ENCODE measurements around the gene KIAA1958. TPM values are rescaled to one million over a fixed set of nuclear protein-coding genes. Genes with fewer than 3 reads are reported as not detected.

Gene KIAA1958
- total and polyA plus RNA-seq, 9 donors = 5.7 to 40.3 (median 24.1) TPM

DNA sequence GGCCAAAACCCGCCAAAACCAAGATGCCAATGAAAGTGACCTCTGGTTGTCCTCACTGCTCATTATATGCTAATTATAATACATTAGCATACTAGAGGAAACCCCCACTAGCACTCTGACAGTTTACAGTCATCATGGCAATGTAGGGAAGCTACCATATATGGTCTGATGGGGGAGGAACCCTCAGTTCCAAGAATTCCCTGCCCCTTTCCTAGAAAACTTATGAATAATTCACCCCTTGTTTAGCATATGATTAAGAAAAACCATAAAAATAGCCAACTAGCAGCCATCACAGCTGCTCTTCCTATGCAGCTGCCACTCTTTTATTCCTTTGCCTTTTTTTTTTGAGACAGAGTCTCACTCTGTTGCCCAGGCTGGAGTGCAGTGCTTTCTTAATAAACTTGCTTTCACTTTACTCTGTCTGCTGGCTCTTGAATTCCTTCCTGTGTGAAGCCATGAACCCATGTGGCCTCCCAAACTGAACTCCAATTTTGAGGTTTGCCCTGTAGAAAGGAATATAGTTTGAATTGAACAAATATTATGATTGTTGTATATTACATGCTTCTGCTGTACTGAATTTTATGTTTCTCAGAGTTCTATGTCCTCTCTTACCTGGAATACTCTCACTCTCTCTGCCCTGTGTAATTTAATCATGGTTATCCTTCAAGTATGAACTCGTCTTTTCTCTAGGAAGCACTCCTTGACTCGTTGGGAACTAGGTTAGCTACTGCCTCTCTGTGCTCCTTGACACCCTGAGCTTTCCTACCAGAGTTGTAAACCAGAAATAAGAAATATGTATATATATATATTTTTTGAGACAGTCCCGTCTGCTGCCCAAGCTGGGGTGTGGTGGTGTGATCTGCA lies 59.8 kb downstream of the KIAA1958 start:
- intact Hi-C loops (cut with DNase I) = no loop called here
- WGBS, 3 donors = 69 to 73% (median 69%) methylated on average over 4 of the region's 4 CpGs

GRCh38 chr9:112548051-112548440 lies 61.4 kb downstream of the KIAA1958 start:
- H3K27me3 ChIP-seq = no peaks in the 10 kb centered on the region
- H3K9me3 ChIP-seq = no peaks in the 10 kb centered on the region
- peaks cover 18% of the 10 kb centered on the region for H3K4me1 ChIP-seq (ENCODE audit: insufficient read depth)
- no peak overlapping the region for H3K4me3 ChIP-seq
- TF ChIP-seq POLR2A (IDR thresholded peaks at IDR 0.05) = no peak
- no peak for TF ChIP-seq EP300 (IDR thresholded peaks at IDR 0.05)
- TF ChIP-seq CTCF (IDR thresholded peaks at IDR 0.05) = no peak
- intact Hi-C loops (cut with DNase I) = no loop called here
- no peaks in the 10 kb centered on the region for H3K36me3 ChIP-seq
- DNase-seq = peak in 1 of 5 donors; percentile 39
- WGBS, 3 donors = 90 to 93% (median 92%) methylated on average over 4 of the region's 4 CpGs
- no peak overlapping the region for H3K27ac ChIP-seq

More for the DNA sequence above, 59.8 kb downstream of the KIAA1958 start:
- no peak for DNase-seq
- Histone ChIP-seq H3K4me1 (ENCODE audit: insufficient read depth) (peaks cover 15% of the 10 kb centered on the region), H3K27me3 (no peaks in the 10 kb centered on the region), H3K9me3 (no peaks in the 10 kb centered on the region), H3K36me3 (no peaks in the 10 kb centered on the region), H3K27ac (no peak overlapping the region), H3K4me3 (no peak overlapping the region)
- TF ChIP-seq EP300 (IDR thresholded peaks at IDR 0.05) (no peak), CTCF (IDR thresholded peaks at IDR 0.05) (no peak), POLR2A (IDR thresholded peaks at IDR 0.05) (no peak)

DNA sequence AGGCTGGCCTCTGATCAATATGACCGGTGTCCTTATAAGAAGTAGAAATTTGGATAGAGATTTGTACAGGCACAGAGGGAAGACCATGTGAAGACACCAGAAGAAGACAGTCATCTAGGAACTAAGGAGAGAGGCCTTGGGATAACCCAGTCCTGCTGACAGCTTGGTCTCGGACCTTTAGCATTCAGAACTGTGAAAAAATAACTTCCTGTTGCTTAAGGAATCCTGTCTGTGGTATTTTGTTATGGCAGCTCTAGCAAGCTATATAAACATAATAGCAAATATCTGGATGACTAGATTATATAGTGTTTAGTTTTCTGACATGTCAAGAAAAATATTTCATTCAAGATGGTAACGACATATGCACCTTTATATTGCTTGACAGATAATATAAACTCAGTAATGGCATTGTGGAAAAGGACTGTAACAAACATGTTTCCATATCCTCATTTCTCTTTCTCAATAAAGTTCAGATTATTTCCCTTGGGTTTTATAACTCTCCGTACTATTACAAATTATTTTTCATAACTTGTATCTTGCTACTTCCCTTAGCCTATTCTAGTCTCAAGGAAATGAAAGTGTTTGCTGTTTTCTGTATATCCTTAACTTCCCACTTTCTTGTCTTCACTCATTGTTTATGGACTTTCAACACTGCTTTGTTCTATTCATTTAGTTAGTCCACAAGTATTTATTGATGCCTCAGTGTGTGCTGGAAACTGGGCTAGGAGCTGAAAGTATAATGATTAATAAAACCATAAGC lies 62.4 kb downstream of the KIAA1958 start:
- Histone ChIP-seq H3K27me3 (no peaks in the 10 kb centered on the region), H3K4me3 (no peak overlapping the region), H3K4me1 (ENCODE audit: insufficient read depth) (peaks cover 19% of the 10 kb centered on the region), H3K27ac (no peak overlapping the region), H3K36me3 (no peaks in the 10 kb centered on the region), H3K9me3 (no peaks in the 10 kb centered on the region)
- no peak for DNase-seq
- WGBS, 3 donors = 74 to 83% (median 76%) methylated on average over 4 of the region's 4 CpGs
- intact Hi-C loops (cut with DNase I) = no loop called here
- TF ChIP-seq EP300 (IDR thresholded peaks at IDR 0.05) (no peak), CTCF (IDR thresholded peaks at IDR 0.05) (no peak), POLR2A (IDR thresholded peaks at IDR 0.05) (no peak)

DNA sequence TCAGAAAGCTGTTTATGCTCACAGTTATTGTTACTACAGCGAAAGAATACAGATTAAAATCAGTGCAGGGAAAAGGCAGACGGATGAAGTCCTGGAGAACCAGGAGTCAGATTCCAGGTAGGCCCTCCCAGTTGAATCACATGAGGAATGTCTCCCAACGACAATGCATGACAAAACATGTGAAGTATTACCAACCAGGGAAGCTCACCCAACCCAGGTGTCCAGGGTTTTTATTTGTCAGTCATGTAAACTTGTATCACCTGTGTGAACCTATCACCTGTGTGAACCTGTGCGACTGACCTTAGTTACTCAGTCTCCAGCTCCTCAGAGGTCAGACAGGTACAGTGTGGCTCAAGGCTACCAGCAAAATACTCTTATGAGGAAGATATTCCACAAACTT lies 63.9 kb downstream of the KIAA1958 start:
- intact Hi-C loops (cut with DNase I) = no loop called here
- no peak for DNase-seq
- TF ChIP-seq EP300 (IDR thresholded peaks at IDR 0.05) (no peak), CTCF (IDR thresholded peaks at IDR 0.05) (no peak), POLR2A (IDR thresholded peaks at IDR 0.05) (no peak)
- no peaks in the 10 kb centered on the region for H3K36me3 ChIP-seq
- peaks cover 17% of the 10 kb centered on the region for H3K4me1 ChIP-seq (ENCODE audit: insufficient read depth)
- no peak overlapping the region for H3K27ac ChIP-seq
- WGBS, 3 donors = 88 to 90% (median 89%) methylated on average over 4 of the region's 4 CpGs
- no peaks in the 10 kb centered on the region for H3K9me3 ChIP-seq
- no peaks in the 10 kb centered on the region for H3K27me3 ChIP-seq
- no peak overlapping the region for H3K4me3 ChIP-seq
